ENCODE results near the gene KIR2DL1. TPM values are rescaled to one million over a fixed set of nuclear protein-coding genes. Genes with fewer than 3 reads are reported as not detected.
"Not testable (repeated sequence)": the region's sequence is repeated elsewhere in the genome, so short reads cannot be mapped to it uniquely, and the experiment has no call there.

The KIR2DL1 gene
- not detected for total RNA-seq

- CTCF ChIA-PET; H3K36me3 Mint-ChIP-seq (ENCODE audit: low read depth); H3K27me3 Mint-ChIP-seq; DNase-seq; H3K9me3 Mint-ChIP-seq (ENCODE audit: low read depth); H3K4me3 Mint-ChIP-seq; H3K27ac Mint-ChIP-seq; intact Hi-C loops (cut with DNase I, micrococcal nuclease); ATAC-seq; H3K4me1 Mint-ChIP-seq; POLR2A ChIA-PET: not testable (repeated sequence)
Observed at GRCh38 chr19:54769646-54770045, at the start of gene KIR2DL1. KIR2DL1 (plus strand) TSS chr19:54769793; CDS start chr19:54769851, 58 bp downstream.

GRCh38 chr19:54724142-54724541 lies 45.5 kb upstream of the KIR2DL1 start, which contains the start of gene KIR3DL3:
KIR3DL3 (plus strand) TSS chr19:54724442; CDS start chr19:54724497, 55 bp downstream.
- H3K4me1 Mint-ChIP-seq = no peaks in the 10 kb centered on the region
- no peak within 1 kb of the TSS for H3K4me3 Mint-ChIP-seq
- ATAC-seq = no peak
- ChIA-PET POLR2A (no interaction called here), CTCF (no interaction called here)
- H3K27ac Mint-ChIP-seq = no peak within 1 kb of the TSS
- no peaks in the 10 kb centered on the region for H3K36me3 Mint-ChIP-seq (ENCODE audit: low read depth)
- peaks cover 24% of the 10 kb centered on the region for H3K9me3 Mint-ChIP-seq (ENCODE audit: low read depth)
- peaks cover 12% of the 10 kb centered on the region for H3K27me3 Mint-ChIP-seq
- intact Hi-C loops (cut with DNase I, micrococcal nuclease) = no loop called here
- DNase-seq = no peak

GRCh38 chr19:54724644-54725043 lies 44.9 kb upstream of the KIR2DL1 start:
- ChIA-PET POLR2A (no interaction called here), CTCF (no interaction called here)
- no peak overlapping the region for H3K4me3 Mint-ChIP-seq
- H3K4me1 Mint-ChIP-seq = no peaks in the 10 kb centered on the region
- H3K9me3 Mint-ChIP-seq (ENCODE audit: low read depth) = peaks cover 21% of the 10 kb centered on the region
- no peak for DNase-seq
- H3K36me3 Mint-ChIP-seq (ENCODE audit: low read depth) = no peaks in the 10 kb centered on the region
- peaks cover 13% of the 10 kb centered on the region for H3K27me3 Mint-ChIP-seq
- intact Hi-C loops (cut with DNase I, micrococcal nuclease) = no loop called here
- no peak overlapping the region for H3K27ac Mint-ChIP-seq
- no peak for ATAC-seq

GRCh38 chr19:54725321-54725720 lies 44.3 kb upstream of the KIR2DL1 start:
- H3K4me3 Mint-ChIP-seq = no peak overlapping the region
- ATAC-seq (no peak), DNase-seq (no peak)
- intact Hi-C loops (cut with DNase I, micrococcal nuclease) = no loop called here
- peaks cover 13% of the 10 kb centered on the region for H3K27me3 Mint-ChIP-seq
- H3K9me3 Mint-ChIP-seq (ENCODE audit: low read depth) = peaks cover 15% of the 10 kb centered on the region
- H3K36me3 Mint-ChIP-seq (ENCODE audit: low read depth) = no peaks in the 10 kb centered on the region
- no peaks in the 10 kb centered on the region for H3K4me1 Mint-ChIP-seq
- POLR2A ChIA-PET = no interaction called here
- no peak overlapping the region for H3K27ac Mint-ChIP-seq
- CTCF ChIA-PET = no interaction called here

GRCh38 chr19:54727562-54727961 lies 42.0 kb upstream of the KIR2DL1 start:
- intact Hi-C loops (cut with DNase I, micrococcal nuclease) = no loop called here
- Mint-ChIP-seq H3K4me3 (no peak overlapping the region), H3K27me3 (peaks cover 19% of the 10 kb centered on the region), H3K36me3 (ENCODE audit: low read depth) (no peaks in the 10 kb centered on the region), H3K27ac (no peak overlapping the region), H3K9me3 (ENCODE audit: low read depth) (peaks cover 3% of the 10 kb centered on the region), H3K4me1 (no peaks in the 10 kb centered on the region)
- CTCF ChIA-PET = no interaction called here
- POLR2A ChIA-PET = no interaction called here
- DNase-seq (no peak), ATAC-seq (no peak)

GRCh38 chr19:54728167-54728566 lies 41.4 kb upstream of the KIR2DL1 start:
- no peaks in the 10 kb centered on the region for H3K36me3 Mint-ChIP-seq (ENCODE audit: low read depth)
- no peak overlapping the region for H3K4me3 Mint-ChIP-seq
- ATAC-seq = no peak
- ChIA-PET POLR2A (no interaction called here), CTCF (no interaction called here)
- H3K27me3 Mint-ChIP-seq = peaks cover 20% of the 10 kb centered on the region
- no peak overlapping the region for H3K27ac Mint-ChIP-seq
- intact Hi-C loops (cut with DNase I, micrococcal nuclease) = no loop called here
- H3K9me3 Mint-ChIP-seq (ENCODE audit: low read depth) = peaks cover 2% of the 10 kb centered on the region
- H3K4me1 Mint-ChIP-seq = no peaks in the 10 kb centered on the region
- DNase-seq = no peak

GRCh38 chr19:54729416-54730188 lies 40.0 kb upstream of the KIR2DL1 start:
- DNase-seq (no peak), ATAC-seq (no peak)
- Mint-ChIP-seq H3K27me3 (peaks cover 22% of the 10 kb centered on the region), H3K4me3 (no peak overlapping the region), H3K27ac (no peak overlapping the region), H3K9me3 (ENCODE audit: low read depth) (no peaks in the 10 kb centered on the region), H3K4me1 (no peaks in the 10 kb centered on the region), H3K36me3 (ENCODE audit: low read depth) (no peaks in the 10 kb centered on the region)
- POLR2A ChIA-PET = no interaction called here
- CTCF ChIA-PET = no interaction called here
- intact Hi-C loops (cut with DNase I, micrococcal nuclease) = no loop called here

GRCh38 chr19:54731191-54731590 lies 38.4 kb upstream of the KIR2DL1 start:
- intact Hi-C loops (cut with DNase I, micrococcal nuclease) = no loop called here
- no peak overlapping the region for H3K4me3 Mint-ChIP-seq
- no peaks in the 10 kb centered on the region for H3K36me3 Mint-ChIP-seq (ENCODE audit: low read depth)
- no peaks in the 10 kb centered on the region for H3K9me3 Mint-ChIP-seq (ENCODE audit: low read depth)
- no peaks in the 10 kb centered on the region for H3K4me1 Mint-ChIP-seq
- no peak overlapping the region for H3K27ac Mint-ChIP-seq
- peaks cover 23% of the 10 kb centered on the region for H3K27me3 Mint-ChIP-seq
- DNase-seq (no peak), ATAC-seq (no peak)
- POLR2A ChIA-PET = no interaction called here
- CTCF ChIA-PET = no interaction called here

GRCh38 chr19:54738306-54738705 lies 31.3 kb upstream of the KIR2DL1 start, which contains the start of gene KIR2DL3:
KIR2DL3 (plus strand) TSS chr19:54738513; CDS start chr19:54738546, 33 bp downstream.
- H3K9me3 Mint-ChIP-seq (ENCODE audit: low read depth); H3K4me1 Mint-ChIP-seq; H3K27me3 Mint-ChIP-seq; H3K36me3 Mint-ChIP-seq (ENCODE audit: low read depth); H3K4me3 Mint-ChIP-seq; DNase-seq; POLR2A ChIA-PET; H3K27ac Mint-ChIP-seq; ATAC-seq; CTCF ChIA-PET: not testable (repeated sequence)
- intact Hi-C loops (cut with DNase I, micrococcal nuclease) = loop anchor here in 1 of 2 experiments (1.0 kb wide), 1 partner anchor 110 kb away; no protein-coding TSS in a partner anchor

GRCh38 chr19:54738715-54739114 lies 30.9 kb upstream of the KIR2DL1 start:
- Mint-ChIP-seq H3K9me3 (ENCODE audit: low read depth) (no peaks in the 10 kb centered on the region), H3K4me3 (no peak overlapping the region), H3K4me1 (no peaks in the 10 kb centered on the region), H3K27me3 (peaks cover 6% of the 10 kb centered on the region), H3K27ac (no peak overlapping the region), H3K36me3 (ENCODE audit: low read depth) (no peaks in the 10 kb centered on the region)
- intact Hi-C loops (cut with DNase I, micrococcal nuclease) = loop anchor here in 1 of 2 experiments (1.0 kb wide), 1 partner anchor 110 kb away; no protein-coding TSS in a partner anchor
- ChIA-PET CTCF (no interaction called here), POLR2A (no interaction called here)
- no peak for ATAC-seq
- no peak for DNase-seq

GRCh38 chr19:54739587-54740497 lies 29.8 kb upstream of the KIR2DL1 start:
- ChIA-PET POLR2A (no interaction called here), CTCF (no interaction called here)
- Mint-ChIP-seq H3K27me3 (peaks cover 6% of the 10 kb centered on the region), H3K9me3 (ENCODE audit: low read depth) (peaks cover under 1% of the 10 kb centered on the region), H3K4me3 (no peak overlapping the region), H3K4me1 (no peaks in the 10 kb centered on the region), H3K36me3 (ENCODE audit: low read depth) (no peaks in the 10 kb centered on the region), H3K27ac (no peak overlapping the region)
- intact Hi-C loops (cut with DNase I, micrococcal nuclease) = loop anchor here in 1 of 2 experiments (2.0 kb wide), 1 partner anchor 109 kb away; no protein-coding TSS in a partner anchor
- no peak for ATAC-seq
- DNase-seq = no peak

- H3K27ac Mint-ChIP-seq; H3K4me1 Mint-ChIP-seq; POLR2A ChIA-PET; H3K36me3 Mint-ChIP-seq (ENCODE audit: low read depth); H3K9me3 Mint-ChIP-seq (ENCODE audit: low read depth); H3K27me3 Mint-ChIP-seq; CTCF ChIA-PET; DNase-seq; H3K4me3 Mint-ChIP-seq; ATAC-seq: not testable (repeated sequence)
- intact Hi-C loops (cut with DNase I, micrococcal nuclease) = loop anchor here in 1 of 2 experiments (2.0 kb wide), 1 partner anchor 107 kb away; no protein-coding TSS in a partner anchor
Observed at GRCh38 chr19:54741950-54742349, 27.6 kb upstream of the KIR2DL1 start.
